ENCODE data around the gene GTF2H4. TPM values are rescaled to one million over a fixed set of nuclear protein-coding genes. Genes with fewer than 3 reads are reported as not detected.
"Not testable (repeated sequence)": the region's sequence is repeated elsewhere in the genome, so short reads cannot be mapped to it uniquely, and the experiment has no call there.

GTF2H4 gene
- total RNA-seq, 1 experiment from 2014 or later = 43.6 TPM

GRCh38 chr6:30917487-30917886, 9.5 kb downstream of the GTF2H4 start:
- no peak for TF ChIP-seq CTCF (IDR thresholded peaks at IDR 0.05; ENCODE audit: insufficient read depth in 1 of 2, low read depth in 1 of 2, low read length in 1 of 2, severe bottlenecking in 1 of 2, unreplicated experiment in 1 of 2)
- no peak overlapping the region for H3K4me3 ChIP-seq (ENCODE audit: low read depth, low read length)
- Mint-ChIP-seq H3K36me3 (ENCODE audit: insufficient read depth, unreplicated experiment) (peaks cover 16% of the 10 kb centered on the region), H3K27ac (ENCODE audit: unreplicated experiment) (no peak overlapping the region), H3K4me3 (ENCODE audit: unreplicated experiment) (no peak overlapping the region), H3K9me3 (ENCODE audit: unreplicated experiment) (no peaks in the 10 kb centered on the region), H3K27me3 (ENCODE audit: insufficient read depth, unreplicated experiment) (no peaks in the 10 kb centered on the region), H3K4me1 (ENCODE audit: low read depth, unreplicated experiment) (peaks cover 19% of the 10 kb centered on the region)
- no peaks in the 10 kb centered on the region for H3K27me3 ChIP-seq (replicated peaks; ENCODE audit: control insufficient read depth, insufficient read depth, low read length)
- H3K4me1 ChIP-seq = peaks cover 11% of the 10 kb centered on the region
- ChIA-PET CTCF (interaction anchor here (0.5 to 2.7 kb wide), 3 partner anchors 15 to 163 kb away, joined by 3 to 54 read pairs (median 3); partner anchors contain the start of gene SFTA2), POLR2A (no interaction called here)
- H3K9me3 ChIP-seq = no peaks in the 10 kb centered on the region
- intact Hi-C loops (cut with micrococcal nuclease; ENCODE audit: unreplicated experiment) = no loop called here
- peaks cover 2% of the 10 kb centered on the region; the same call in 1 of the 2 replicates for H3K36me3 ChIP-seq (ENCODE audit: control insufficient read depth, insufficient read depth, low read length)
- BruUV-seq (replicated peaks) = no TSS peak
- no peak for DNase-seq

DNA sequence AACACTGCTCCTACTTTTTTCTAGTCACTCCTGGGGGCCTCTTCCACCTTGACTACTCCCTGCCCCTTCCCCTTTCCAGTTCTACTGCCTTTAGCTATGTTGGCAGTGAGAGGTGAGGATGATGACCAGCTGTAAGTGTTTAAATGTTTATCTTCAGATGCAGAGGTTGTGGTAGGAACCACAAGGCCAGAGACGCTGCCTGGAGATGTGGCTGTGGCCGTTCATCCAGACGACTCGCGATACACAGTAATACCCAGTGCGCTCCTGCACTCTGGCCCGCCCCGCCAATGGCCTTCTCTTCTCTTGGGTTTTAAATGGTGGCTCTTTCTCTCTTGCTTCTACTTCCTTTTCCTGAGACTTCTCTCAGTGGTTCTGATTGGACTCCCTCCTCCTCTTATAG, 10.7 kb downstream of the GTF2H4 start:
- no peak overlapping the region for H3K4me3 ChIP-seq (ENCODE audit: low read depth, low read length)
- no peak for TF ChIP-seq CTCF (IDR thresholded peaks at IDR 0.05; ENCODE audit: insufficient read depth in 1 of 2, low read depth in 1 of 2, low read length in 1 of 2, severe bottlenecking in 1 of 2, unreplicated experiment in 1 of 2)
- H3K4me1 Mint-ChIP-seq (ENCODE audit: low read depth, unreplicated experiment) = peaks cover 20% of the 10 kb centered on the region
- intact Hi-C loops (cut with micrococcal nuclease; ENCODE audit: unreplicated experiment) = no loop called here
- H3K4me1 ChIP-seq = peaks cover 11% of the 10 kb centered on the region
- H3K4me3 Mint-ChIP-seq (ENCODE audit: unreplicated experiment) = no peak overlapping the region
- H3K36me3 Mint-ChIP-seq (ENCODE audit: insufficient read depth, unreplicated experiment) = peaks cover 17% of the 10 kb centered on the region
- H3K27me3 ChIP-seq (replicated peaks; ENCODE audit: control insufficient read depth, insufficient read depth, low read length) = no peaks in the 10 kb centered on the region
- H3K27me3 Mint-ChIP-seq (ENCODE audit: insufficient read depth, unreplicated experiment) = no peaks in the 10 kb centered on the region
- ChIA-PET CTCF (interaction anchor here (0.6 to 0.9 kb wide), 4 partner anchors 24 to 161 kb away, joined by 3 to 6 read pairs (median 4); no protein-coding TSS in a partner anchor), POLR2A (no interaction called here)
- DNase-seq = no peak
- no peaks in the 10 kb centered on the region for H3K9me3 Mint-ChIP-seq (ENCODE audit: unreplicated experiment)
- no peak overlapping the region for H3K27ac Mint-ChIP-seq (ENCODE audit: unreplicated experiment)
- H3K36me3 ChIP-seq (ENCODE audit: control insufficient read depth, insufficient read depth, low read length) = peaks cover 2% of the 10 kb centered on the region; the same call in 1 of the 2 replicates
- no peaks in the 10 kb centered on the region for H3K9me3 ChIP-seq
- BruUV-seq (replicated peaks) = no TSS peak

DNA sequence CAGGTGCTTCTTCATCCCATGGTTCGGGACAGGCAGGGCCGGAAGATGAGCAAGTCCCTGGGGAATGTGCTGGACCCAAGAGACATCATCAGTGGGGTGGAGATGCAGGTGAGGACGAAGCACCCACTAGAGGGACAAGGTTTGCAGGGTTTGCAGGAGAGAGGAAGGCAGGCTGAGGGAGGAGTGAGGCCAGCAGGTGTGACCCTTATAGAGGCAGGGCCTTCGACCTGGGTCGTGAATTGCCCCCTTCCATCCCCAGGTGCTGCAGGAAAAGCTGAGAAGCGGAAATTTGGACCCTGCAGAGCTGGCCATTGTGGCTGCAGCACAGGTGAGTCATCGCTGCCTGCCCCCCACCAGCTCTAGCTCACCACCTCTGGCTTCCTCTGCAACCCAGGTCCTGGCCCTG, 14.4 kb downstream of the GTF2H4 start:
- H3K36me3 Mint-ChIP-seq (ENCODE audit: insufficient read depth, unreplicated experiment) = peaks cover 20% of the 10 kb centered on the region
- CTCF ChIA-PET = no interaction called here
- H3K27ac Mint-ChIP-seq (ENCODE audit: unreplicated experiment) = peak overlapping the region; percentile 38

DNA sequence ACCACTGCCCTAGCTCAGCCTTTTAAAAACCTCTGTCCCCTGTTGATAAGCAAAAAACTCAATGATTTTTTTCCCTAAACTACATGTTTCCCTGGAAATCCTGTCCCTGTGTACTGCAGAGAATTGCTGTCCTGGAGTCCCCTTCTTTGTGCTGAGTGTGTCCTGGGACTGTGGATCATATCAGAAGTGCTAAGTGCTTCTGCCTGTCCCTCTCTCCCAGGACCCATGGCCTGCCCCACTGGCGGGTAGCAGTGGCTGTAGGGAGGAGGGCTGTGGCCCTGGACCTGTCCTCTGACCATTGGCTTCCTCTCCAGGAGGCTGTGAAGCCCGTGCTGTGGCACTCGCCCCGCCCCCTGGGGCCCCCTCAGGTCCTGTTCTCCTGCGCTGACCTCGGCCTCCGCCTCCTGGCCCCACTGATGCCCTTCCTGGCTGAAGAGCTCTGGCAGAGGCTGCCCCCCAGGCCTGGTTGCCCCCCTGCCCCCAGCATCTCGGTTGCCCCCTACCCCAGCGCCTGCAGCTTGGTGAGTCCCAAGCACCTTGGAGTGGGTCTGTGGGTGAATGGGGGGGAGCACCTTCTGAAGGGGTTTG, 16.1 kb downstream of the GTF2H4 start:
- DNase-seq; H3K9me3 ChIP-seq; CTCF ChIA-PET; H3K27ac Mint-ChIP-seq (ENCODE audit: unreplicated experiment); H3K27me3 ChIP-seq (replicated peaks; ENCODE audit: control insufficient read depth, insufficient read depth, low read length); H3K4me3 ChIP-seq (ENCODE audit: low read depth, low read length); H3K27me3 Mint-ChIP-seq (ENCODE audit: insufficient read depth, unreplicated experiment); POLR2A ChIA-PET; H3K4me1 Mint-ChIP-seq (ENCODE audit: low read depth, unreplicated experiment); H3K4me1 ChIP-seq; intact Hi-C loops (cut with micrococcal nuclease; ENCODE audit: unreplicated experiment); H3K4me3 Mint-ChIP-seq (ENCODE audit: unreplicated experiment); H3K36me3 ChIP-seq (ENCODE audit: control insufficient read depth, insufficient read depth, low read length); BruUV-seq (replicated peaks): not testable (repeated sequence)
- H3K9me3 Mint-ChIP-seq (ENCODE audit: unreplicated experiment) = peaks cover 11% of the 10 kb centered on the region
- peaks cover 20% of the 10 kb centered on the region for H3K36me3 Mint-ChIP-seq (ENCODE audit: insufficient read depth, unreplicated experiment)

More for the DNA sequence above, 14.4 kb downstream of the GTF2H4 start:
- no peaks in the 10 kb centered on the region for H3K36me3 ChIP-seq (ENCODE audit: control insufficient read depth, insufficient read depth, low read length)
- no peaks in the 10 kb centered on the region for H3K9me3 ChIP-seq
- no peaks in the 10 kb centered on the region for H3K9me3 Mint-ChIP-seq (ENCODE audit: unreplicated experiment)
- H3K27me3 Mint-ChIP-seq (ENCODE audit: insufficient read depth, unreplicated experiment) = no peaks in the 10 kb centered on the region
- H3K4me1 ChIP-seq = no peaks in the 10 kb centered on the region
- intact Hi-C loops (cut with micrococcal nuclease; ENCODE audit: unreplicated experiment) = no loop called here
- DNase-seq = no peak
- H3K27me3 ChIP-seq (replicated peaks; ENCODE audit: control insufficient read depth, insufficient read depth, low read length) = no peaks in the 10 kb centered on the region
- H3K4me3 ChIP-seq (ENCODE audit: low read depth, low read length) = no peak overlapping the region
- no TSS peak for BruUV-seq (replicated peaks)
- POLR2A ChIA-PET = no interaction called here
- TF ChIP-seq CTCF (IDR thresholded peaks at IDR 0.05; ENCODE audit: insufficient read depth in 1 of 2, low read depth in 1 of 2, low read length in 1 of 2, severe bottlenecking in 1 of 2, unreplicated experiment in 1 of 2) = no peak
- H3K4me3 Mint-ChIP-seq (ENCODE audit: unreplicated experiment) = no peak overlapping the region
- peaks cover 6% of the 10 kb centered on the region for H3K4me1 Mint-ChIP-seq (ENCODE audit: low read depth, unreplicated experiment)

Data from Caco-2 (cell line).